VCaP (cell line): ENCODE results near the gene CLEC2L.

Experiments used
- H3K27ac ChIP-seq: fragments of 450-650 bp; 2 replicates; pipeline ENCODE4 v1.5.1; 2017
- CTCF ChIP-seq: fragments of 450-650 bp; conservative IDR thresholded peaks from 2 replicates; pipeline ENCODE4 v1.5.1; 2017; ENCODE audit warnings: mild to moderate bottlenecking, moderate library complexity

CLEC2L gene

GRCh38 chr7:139500770-139501138, 22.7 kb upstream of the CLEC2L start:
- peak overlapping the region; percentile 29; the same call in 1 of the 2 replicates for H3K27ac ChIP-seq
- TF ChIP-seq CTCF = no peak

GRCh38 chr7:139502226-139502625, 21.3 kb upstream of the CLEC2L start:
- H3K27ac ChIP-seq = no peak overlapping the region
- no peak for TF ChIP-seq CTCF

- H3K27ac ChIP-seq = no peak overlapping the region
- TF ChIP-seq CTCF = peak; percentile 33; the same call in 1 of the 2 replicates
Measured at GRCh38 chr7:139505563-139505962, 17.9 kb upstream of the CLEC2L start.

- TF ChIP-seq CTCF = no peak
- no peak overlapping the region for H3K27ac ChIP-seq
Measured at GRCh38 chr7:139509535-139509934, 13.9 kb upstream of the CLEC2L start.

GRCh38 chr7:139511315-139511714, 12.2 kb upstream of the CLEC2L start:
- no peak overlapping the region for H3K27ac ChIP-seq
- TF ChIP-seq CTCF = no peak

- TF ChIP-seq CTCF = no peak
- no peak overlapping the region for H3K27ac ChIP-seq
Measured at GRCh38 chr7:139515266-139515665, 8.2 kb upstream of the CLEC2L start.

- TF ChIP-seq CTCF = no peak
- no peak overlapping the region for H3K27ac ChIP-seq
Measured at GRCh38 chr7:139521439-139521838, 2.0 kb upstream of the CLEC2L start.

GRCh38 chr7:139522830-139523198, 671 bp upstream of the CLEC2L start:
- no peak overlapping the region for H3K27ac ChIP-seq
- TF ChIP-seq CTCF = no peak
